GM12865 (cell line): ENCODE measurements around the gene TPD52L2.
"Not testable (repeated sequence)": the region's sequence is repeated elsewhere in the genome, so short reads cannot be mapped to it uniquely, and the experiment has no call there.

Experiments
- DNase-seq: peaks from one replicate; pipeline ENCODE4 v3.0.0; 2010; ENCODE audit warnings: low read depth
- H3K4me3 ChIP-seq: 2 replicates; pipeline ENCODE4 v1.5.1; 2011; ENCODE audit warnings: mild to moderate bottlenecking, low read depth, low read length, control low read depth
- CTCF ChIP-seq: IDR thresholded peaks from 2 replicates; pipeline ENCODE4 v1.5.1; 2011; ENCODE audit warnings: low read length, control low read depth, low read depth, inconsistent platforms; ENCODE audit not compliant: insufficient read depth; ENCODE audit errors: missing control alignments

TPD52L2 gene

DNA sequence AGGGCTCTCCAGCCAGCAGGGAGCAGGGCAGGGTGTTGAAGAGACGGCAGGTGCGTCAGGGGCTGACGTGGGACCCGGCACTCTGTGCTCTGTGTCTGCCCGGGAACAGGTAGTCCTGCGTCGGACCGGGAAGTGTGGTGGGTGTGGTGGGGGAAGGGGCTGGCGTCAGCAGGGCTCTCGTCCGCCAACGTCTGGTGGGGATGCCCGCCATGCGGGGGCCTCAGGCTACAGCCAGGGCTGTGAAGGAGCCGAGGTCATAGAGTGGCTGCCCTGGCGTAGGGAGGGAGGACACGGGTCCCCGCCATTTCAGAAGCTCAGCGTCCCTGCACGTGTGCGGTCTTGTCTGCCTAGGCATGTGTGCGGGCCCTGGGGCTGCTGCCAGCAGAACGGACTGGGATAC, 55.2 kb downstream of the TPD52L2 start:
- DNase-seq = no peak
- no peak for TF ChIP-seq CTCF
- no peak overlapping the region for H3K4me3 ChIP-seq

DNA sequence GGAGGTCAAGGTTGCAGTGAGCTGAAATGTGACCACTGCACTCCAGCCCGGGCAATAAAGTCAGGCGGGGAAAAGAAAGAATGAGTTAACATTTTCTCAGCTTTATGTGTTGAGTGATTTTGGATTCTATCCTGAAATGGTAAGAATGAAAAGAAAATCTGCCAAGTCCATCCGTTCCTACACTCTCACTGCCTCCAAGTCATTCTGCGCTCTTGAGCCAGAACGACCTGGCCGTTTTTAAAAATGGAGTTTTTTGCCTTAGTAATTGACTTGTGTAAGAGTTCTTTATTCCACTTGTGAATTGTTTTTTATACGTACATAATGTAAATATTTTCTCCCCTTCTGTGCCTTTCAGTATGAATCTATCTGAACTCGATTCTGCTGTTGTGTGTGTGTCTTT, 58.6 kb downstream of the TPD52L2 start:
- no peak for TF ChIP-seq CTCF
- DNase-seq = no peak
- no peak overlapping the region for H3K4me3 ChIP-seq

DNA sequence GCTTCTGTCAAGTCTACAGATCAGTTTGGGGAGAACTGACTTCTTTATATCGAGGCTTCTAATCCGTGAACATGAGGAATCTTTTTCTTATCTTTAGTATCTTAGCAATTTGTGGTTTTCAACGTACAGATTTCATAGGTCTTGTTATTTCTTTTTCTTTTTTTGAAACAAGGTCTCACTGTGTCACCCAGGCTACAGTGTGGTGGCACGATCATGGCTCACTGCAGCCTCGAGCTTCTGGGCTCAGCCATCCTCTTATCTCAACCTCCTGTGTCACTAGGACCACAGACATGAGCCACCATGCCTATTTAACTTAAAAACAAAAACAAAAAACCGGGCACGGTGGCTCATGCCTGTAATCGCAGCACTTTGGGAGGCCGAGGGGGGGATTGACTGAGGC, 59.2 kb downstream of the TPD52L2 start:
- H3K4me3 ChIP-seq = no peak overlapping the region
- DNase-seq = no peak
- no peak for TF ChIP-seq CTCF

- no peak for TF ChIP-seq CTCF
- no peak overlapping the region for H3K4me3 ChIP-seq
- no peak for DNase-seq
Observed at GRCh38 chr20:63926298-63926697, 61.2 kb downstream of the TPD52L2 start.

DNA sequence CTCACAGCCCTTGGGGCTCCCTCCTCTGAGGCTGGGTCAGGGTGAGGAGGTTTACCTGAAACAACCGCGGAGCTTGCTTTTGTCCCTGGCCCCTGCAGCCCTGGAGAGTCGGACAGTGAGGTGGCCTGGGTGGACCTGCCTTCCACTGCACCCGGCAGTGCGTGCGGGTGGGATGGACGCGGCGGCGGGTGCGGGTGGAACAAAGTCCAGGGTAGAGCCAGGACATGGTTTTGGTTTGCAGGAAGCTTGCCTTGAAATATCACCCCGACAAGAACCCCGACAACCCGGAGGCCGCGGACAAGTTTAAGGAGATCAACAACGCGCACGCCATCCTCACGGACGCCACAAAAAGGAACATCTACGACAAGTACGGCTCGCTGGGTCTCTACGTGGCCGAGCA, 64.0 kb downstream of the TPD52L2 start:
- DNase-seq = no peak
- no peak overlapping the region for H3K4me3 ChIP-seq
- no peak for TF ChIP-seq CTCF

- DNase-seq, H3K4me3 ChIP-seq: not testable (repeated sequence)
Observed at GRCh38 chr20:63929473-63929883, 64.4 kb downstream of the TPD52L2 start.

DNA sequence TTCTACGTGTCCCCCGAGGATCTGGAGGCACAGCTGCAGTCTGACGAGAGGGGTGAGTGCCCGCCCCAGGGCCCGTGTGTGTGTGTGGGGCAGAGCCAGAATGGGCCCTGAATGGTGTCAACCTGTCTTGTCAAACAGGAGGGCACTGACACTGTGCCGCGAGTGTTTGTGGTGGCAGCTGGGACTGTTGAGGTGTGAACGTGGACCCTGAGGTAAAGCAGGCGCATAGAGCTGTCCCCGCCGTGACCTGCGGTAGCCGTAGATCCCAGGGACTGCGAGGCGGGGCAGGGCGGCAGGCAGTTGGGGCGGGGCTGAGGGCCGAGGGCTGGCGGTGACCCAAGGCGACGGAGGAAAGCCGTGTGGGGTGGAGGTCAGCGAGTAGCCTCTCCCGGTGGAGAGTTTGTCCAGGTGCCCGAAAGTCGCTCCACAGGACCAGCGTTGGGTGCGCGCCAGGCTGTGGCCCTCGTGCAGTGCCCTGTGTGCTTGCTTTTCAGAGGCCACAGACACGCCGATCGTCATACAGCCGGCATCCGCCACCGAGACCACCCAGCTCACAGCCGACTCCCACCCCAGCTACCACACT, 66.0 kb downstream of the TPD52L2 start:
- H3K4me3 ChIP-seq = no peak overlapping the region
- DNase-seq = no peak
- no peak for TF ChIP-seq CTCF

DNA sequence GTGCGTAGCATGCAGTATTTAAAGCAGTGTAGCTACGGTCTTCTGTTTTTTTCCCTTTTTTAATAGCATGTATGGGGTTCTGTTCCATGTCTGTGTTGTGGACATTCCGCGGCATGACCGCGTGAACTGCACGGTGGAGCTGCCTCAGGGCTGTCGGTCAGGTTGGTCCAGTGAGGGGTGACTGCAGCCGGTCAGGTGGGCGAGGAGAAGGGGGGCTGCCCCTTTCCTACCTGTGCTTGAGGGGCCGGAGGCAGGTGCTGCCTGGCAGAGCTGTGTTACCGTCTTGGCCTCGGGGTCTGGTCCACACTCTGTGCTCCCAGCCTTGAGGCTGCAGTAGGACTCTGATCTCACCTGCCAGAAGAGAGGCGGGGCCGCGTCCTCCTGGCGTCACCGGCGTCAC, 66.7 kb downstream of the TPD52L2 start:
- H3K4me3 ChIP-seq = no peak overlapping the region
- no peak for TF ChIP-seq CTCF
- no peak for DNase-seq
